Effector memory CD8-positive, alpha-beta T cell (primary cell): ENCODE data around the gene FAM53B.

ENCODE experiments used
- ATAC-seq: fragments of 150-1000 bp; cut with Tn5 transposase; replicated peaks from 2 replicates; pipeline ENCODE4 v1.10.0; 2021; ENCODE audit warnings: mild to moderate bottlenecking, moderate library complexity
- DNase-seq, 3 experiments: peaks; one replicate each; pipeline ENCODE4 v3.0.0; 2021
- H3K27ac Mint-ChIP-seq, 2 donors: one replicate each; pipeline ENCODE4 v1.8.0; 2022; ENCODE audit warnings: mild to moderate bottlenecking in 2 of 2, mixed read lengths in 2 of 2, moderate library complexity in 2 of 2
- H3K27me3 Mint-ChIP-seq, 2 donors: one replicate each; pipeline ENCODE4 v1.8.0; 2022; ENCODE audit warnings: mixed read lengths in 2 of 2
- H3K36me3 Mint-ChIP-seq: one replicate; pipeline ENCODE4 v1.8.0; 2022; ENCODE audit warnings: mild to moderate bottlenecking, moderate library complexity, mixed read lengths; ENCODE audit not compliant: insufficient read depth
- H3K4me1 Mint-ChIP-seq, 2 donors: one replicate each; pipeline ENCODE4 v1.8.0; 2022; ENCODE audit warnings: low read depth in 2 of 2, mixed read lengths in 2 of 2
- H3K4me3 Mint-ChIP-seq, 2 donors: one replicate each; pipeline ENCODE4 v1.8.0; 2022; ENCODE audit warnings: mild to moderate bottlenecking in 2 of 2, mixed read lengths in 2 of 2, moderate library complexity in 2 of 2
- H3K9me3 Mint-ChIP-seq, 2 donors: one replicate each; pipeline ENCODE4 v1.8.0; 2022; ENCODE audit warnings: mixed read lengths in 2 of 2

The FAM53B gene

GRCh38 chr10:124691002-124691401 lies 53.2 kb downstream of the FAM53B start:
- Mint-ChIP-seq H3K36me3 (peaks cover 60% of the 10 kb centered on the region), H3K9me3 (no peaks in the 10 kb centered on the region), H3K4me1 (peaks cover 62 to 76% of the 10 kb centered on the region in 2 donors)

DNA sequence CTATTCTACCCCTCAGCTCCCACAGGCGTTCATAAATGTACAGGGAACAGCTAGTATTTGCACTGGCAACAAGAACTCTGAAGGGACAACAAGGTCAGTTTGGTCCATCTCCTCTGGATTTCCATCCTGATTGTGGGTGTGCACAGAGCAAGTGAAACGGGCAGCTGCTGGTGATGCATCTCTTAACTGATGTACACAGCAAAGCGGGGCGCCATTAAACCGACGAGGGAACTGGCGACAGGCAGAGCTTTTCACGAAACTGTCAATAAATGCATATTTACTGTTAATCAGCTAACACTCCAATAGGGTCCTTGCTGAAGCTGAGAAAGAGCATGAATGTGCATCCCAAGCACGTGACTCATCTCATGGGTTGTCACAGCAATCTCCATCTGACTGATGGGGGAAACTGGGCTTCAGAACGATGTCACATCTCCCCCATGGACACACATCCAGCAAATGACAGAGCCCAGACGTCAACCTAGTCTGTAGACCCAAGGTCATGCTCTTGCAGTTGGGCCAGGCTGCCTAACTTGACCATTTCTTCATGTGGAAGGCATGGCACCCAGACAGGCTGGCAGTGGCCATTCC lies 54.2 kb downstream of the FAM53B start:
- Mint-ChIP-seq H3K4me3 (peak overlapping the region; percentile 66 to 82), H3K27me3 (no peaks in the 10 kb centered on the region), H3K27ac (peak overlapping the region; percentile 95), H3K4me1 (peaks cover 62 to 75% of the 10 kb centered on the region in 2 donors), H3K9me3 (no peaks in the 10 kb centered on the region), H3K36me3 (peaks cover 55% of the 10 kb centered on the region)
- DNase-seq (no peak), ATAC-seq (no peak)

More at GRCh38 chr10:124691002-124691401, 53.2 kb downstream of the FAM53B start:
- no peak for DNase-seq
- Mint-ChIP-seq H3K27ac (peak overlapping the region; percentile 91 to 96), H3K4me3 (peak overlapping the region in 1 of 2 donors; percentile 82), H3K27me3 (no peaks in the 10 kb centered on the region)
- no peak for ATAC-seq

- Mint-ChIP-seq H3K9me3 (no peaks in the 10 kb centered on the region), H3K4me1 (peaks cover 61 to 73% of the 10 kb centered on the region in 2 donors), H3K36me3 (peaks cover 51% of the 10 kb centered on the region), H3K27me3 (no peaks in the 10 kb centered on the region), H3K27ac (peak overlapping the region; percentile 95), H3K4me3 (peak overlapping the region; percentile 66 to 82)
- DNase-seq: peak; percentile 63 to 66 (median 63)
- ATAC-seq: peak; percentile 98
These were observed 55.1 kb downstream of the FAM53B start for GRCh38 chr10:124688889-124689670.

DNA sequence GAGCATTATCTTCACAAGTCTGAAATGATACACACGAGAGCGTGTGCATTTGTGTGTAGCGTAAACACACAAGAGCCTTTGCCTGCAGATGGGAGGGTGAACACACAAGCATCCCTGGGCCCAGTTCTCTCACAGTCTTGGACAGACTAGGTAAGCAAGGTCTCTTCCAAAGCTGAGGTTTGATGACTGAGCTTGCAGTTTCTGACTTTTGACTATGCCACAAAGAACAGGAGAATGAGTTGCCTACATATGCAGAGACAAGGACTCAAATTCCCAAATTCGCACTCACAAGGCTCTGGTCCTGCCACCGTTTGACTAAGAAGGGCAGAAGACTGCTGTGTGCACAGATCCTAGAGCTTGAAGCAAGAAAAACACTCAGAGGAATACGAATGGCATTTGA lies 55.8 kb downstream of the FAM53B start:
- peak overlapping the region; percentile 95 for H3K27ac Mint-ChIP-seq
- H3K9me3 Mint-ChIP-seq: no peaks in the 10 kb centered on the region
- ATAC-seq (peak; percentile 2), DNase-seq (no peak)
- H3K4me1 Mint-ChIP-seq: peaks cover 61 to 73% of the 10 kb centered on the region in 2 donors
- peak overlapping the region; percentile 66 to 82 for H3K4me3 Mint-ChIP-seq
- H3K27me3 Mint-ChIP-seq: no peaks in the 10 kb centered on the region
- peaks cover 45% of the 10 kb centered on the region for H3K36me3 Mint-ChIP-seq

- peak overlapping the region; percentile 44 to 82 for H3K4me3 Mint-ChIP-seq
- DNase-seq (no peak), ATAC-seq (no peak)
- no peaks in the 10 kb centered on the region for H3K9me3 Mint-ChIP-seq
- no peaks in the 10 kb centered on the region for H3K27me3 Mint-ChIP-seq
- peaks cover 63 to 78% of the 10 kb centered on the region in 2 donors for H3K4me1 Mint-ChIP-seq
- H3K27ac Mint-ChIP-seq: peak overlapping the region; percentile 88 to 95
- H3K36me3 Mint-ChIP-seq: peaks cover 34% of the 10 kb centered on the region
These were observed 57.3 kb downstream of the FAM53B start for GRCh38 chr10:124686707-124687376.

DNA sequence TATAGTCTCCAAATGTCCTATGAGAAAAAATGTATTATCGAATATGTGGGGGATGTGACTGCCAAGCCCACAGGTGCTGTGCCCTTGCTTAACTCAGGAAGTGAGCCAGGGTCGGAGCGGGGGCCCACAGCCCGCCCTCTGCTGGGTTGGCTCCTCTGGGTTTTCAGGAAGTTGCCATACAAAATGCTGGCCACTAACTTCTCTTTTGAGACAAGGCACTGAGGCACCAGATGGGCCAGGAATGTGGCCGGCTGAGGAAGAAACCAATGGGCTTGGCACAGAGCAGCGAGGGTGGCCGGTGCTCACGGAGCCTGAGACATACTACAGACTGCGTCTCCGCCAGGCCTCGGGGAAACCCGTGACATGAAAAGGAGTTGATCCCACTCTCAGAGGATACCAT lies 58.9 kb downstream of the FAM53B start:
- H3K36me3 Mint-ChIP-seq: peaks cover 42% of the 10 kb centered on the region
- peak overlapping the region; percentile 88 to 95 for H3K27ac Mint-ChIP-seq
- no peak for ATAC-seq

DNA sequence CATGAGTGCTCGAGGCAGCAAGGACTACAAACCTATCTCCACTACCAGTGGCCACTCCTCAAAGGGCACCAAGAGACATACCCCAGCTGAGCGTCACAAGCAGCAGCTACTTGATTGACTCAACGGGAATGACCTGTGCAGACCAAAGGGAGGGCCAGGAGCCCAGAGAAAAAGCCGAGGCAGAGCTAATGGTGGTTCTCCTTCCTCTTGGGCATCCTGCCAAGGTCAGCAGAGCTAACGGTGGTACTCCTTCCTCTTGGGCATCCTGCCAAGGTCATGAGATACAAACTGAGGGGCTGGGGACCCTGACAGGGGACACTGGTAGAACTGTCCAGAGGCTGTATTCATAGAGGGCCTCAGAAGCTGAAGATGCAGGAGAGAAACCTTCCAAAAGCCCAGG lies 60.4 kb downstream of the FAM53B start:
- H3K27ac Mint-ChIP-seq: peak overlapping the region; percentile 88 to 95

More for the DNA sequence above, 58.9 kb downstream of the FAM53B start:
- Mint-ChIP-seq H3K27me3 (no peaks in the 10 kb centered on the region), H3K4me1 (peaks cover 67 to 81% of the 10 kb centered on the region in 2 donors), H3K9me3 (no peaks in the 10 kb centered on the region), H3K4me3 (peak overlapping the region; percentile 61 to 82)
- no peak for DNase-seq

GRCh38 chr10:124681626-124682552 lies 62.3 kb downstream of the FAM53B start:
- ATAC-seq (no peak), DNase-seq (no peak)
- no peaks in the 10 kb centered on the region for H3K27me3 Mint-ChIP-seq
- no peak overlapping the region for H3K4me3 Mint-ChIP-seq
- peaks cover 42% of the 10 kb centered on the region for H3K36me3 Mint-ChIP-seq
- no peaks in the 10 kb centered on the region for H3K9me3 Mint-ChIP-seq
- H3K4me1 Mint-ChIP-seq: peaks cover 76 to 85% of the 10 kb centered on the region in 2 donors
- peak overlapping the region in 1 of 2 donors; percentile 96 for H3K27ac Mint-ChIP-seq

More for the DNA sequence above, 60.4 kb downstream of the FAM53B start:
- Mint-ChIP-seq H3K4me1 (peaks cover 65 to 81% of the 10 kb centered on the region in 2 donors), H3K4me3 (peak overlapping the region; percentile 61 to 82), H3K27me3 (no peaks in the 10 kb centered on the region), H3K9me3 (no peaks in the 10 kb centered on the region), H3K36me3 (peaks cover 37% of the 10 kb centered on the region)
- DNase-seq (no peak), ATAC-seq (no peak)

GRCh38 chr10:124681091-124681490 lies 63.1 kb downstream of the FAM53B start:
- Mint-ChIP-seq H3K4me1 (peaks cover 76 to 85% of the 10 kb centered on the region in 2 donors), H3K27ac (peak overlapping the region; percentile 54 to 96)

GRCh38 chr10:124680675-124681074 lies 63.5 kb downstream of the FAM53B start:
- H3K4me3 Mint-ChIP-seq: peak overlapping the region in 1 of 2 donors; percentile 92
- no peak for ATAC-seq
- peak overlapping the region; percentile 54 to 96 for H3K27ac Mint-ChIP-seq
- peaks cover 43% of the 10 kb centered on the region for H3K36me3 Mint-ChIP-seq
- peaks cover 76 to 85% of the 10 kb centered on the region in 2 donors for H3K4me1 Mint-ChIP-seq
- no peaks in the 10 kb centered on the region for H3K27me3 Mint-ChIP-seq
- no peaks in the 10 kb centered on the region for H3K9me3 Mint-ChIP-seq
- DNase-seq: no peak

More at GRCh38 chr10:124681091-124681490, 63.1 kb downstream of the FAM53B start:
- Mint-ChIP-seq H3K9me3 (no peaks in the 10 kb centered on the region), H3K4me3 (no peak overlapping the region), H3K27me3 (no peaks in the 10 kb centered on the region), H3K36me3 (peaks cover 45% of the 10 kb centered on the region)
- ATAC-seq: no peak
- DNase-seq: no peak

DNA sequence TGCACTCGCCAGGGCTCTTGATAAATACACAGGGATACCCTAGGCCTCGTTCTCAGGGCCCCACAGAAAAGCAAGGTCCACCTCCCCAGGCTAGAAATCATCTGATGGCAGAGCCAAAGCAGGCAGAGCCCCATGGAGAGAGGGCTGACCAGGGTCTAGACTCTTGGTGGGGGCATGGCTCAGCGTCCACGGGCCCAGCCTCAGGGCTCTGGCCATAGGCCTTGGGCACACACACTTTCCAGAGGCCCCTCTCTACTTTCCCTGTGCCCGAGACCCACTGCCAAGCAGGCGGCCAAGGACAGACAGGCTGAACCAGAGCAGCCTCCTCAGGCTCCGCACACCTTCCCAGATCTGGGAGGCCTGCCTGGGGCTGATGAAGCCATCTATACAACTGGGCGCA lies 64.8 kb downstream of the FAM53B start:
- H3K27ac Mint-ChIP-seq: peak overlapping the region; percentile 96 to 98
- peak overlapping the region; percentile 88 to 92 for H3K4me3 Mint-ChIP-seq
- H3K27me3 Mint-ChIP-seq: no peaks in the 10 kb centered on the region
- H3K4me1 Mint-ChIP-seq: peaks cover 75 to 86% of the 10 kb centered on the region in 2 donors
- peaks cover 44% of the 10 kb centered on the region for H3K36me3 Mint-ChIP-seq
- no peaks in the 10 kb centered on the region for H3K9me3 Mint-ChIP-seq
- ATAC-seq (peak; percentile 2), DNase-seq (no peak)

- DNase-seq (peak; percentile 64 to 65 (median 64)), ATAC-seq (peak; percentile 92)
- Mint-ChIP-seq H3K4me3 (peak overlapping the region; percentile 88 to 92), H3K27ac (peak overlapping the region; percentile 96 to 98), H3K36me3 (peaks cover 45% of the 10 kb centered on the region), H3K9me3 (no peaks in the 10 kb centered on the region), H3K4me1 (peaks cover 75 to 86% of the 10 kb centered on the region in 2 donors), H3K27me3 (no peaks in the 10 kb centered on the region)
These were observed 65.5 kb downstream of the FAM53B start for GRCh38 chr10:124678557-124679240.
